ENCODE results near the gene DAB1.

DNA sequence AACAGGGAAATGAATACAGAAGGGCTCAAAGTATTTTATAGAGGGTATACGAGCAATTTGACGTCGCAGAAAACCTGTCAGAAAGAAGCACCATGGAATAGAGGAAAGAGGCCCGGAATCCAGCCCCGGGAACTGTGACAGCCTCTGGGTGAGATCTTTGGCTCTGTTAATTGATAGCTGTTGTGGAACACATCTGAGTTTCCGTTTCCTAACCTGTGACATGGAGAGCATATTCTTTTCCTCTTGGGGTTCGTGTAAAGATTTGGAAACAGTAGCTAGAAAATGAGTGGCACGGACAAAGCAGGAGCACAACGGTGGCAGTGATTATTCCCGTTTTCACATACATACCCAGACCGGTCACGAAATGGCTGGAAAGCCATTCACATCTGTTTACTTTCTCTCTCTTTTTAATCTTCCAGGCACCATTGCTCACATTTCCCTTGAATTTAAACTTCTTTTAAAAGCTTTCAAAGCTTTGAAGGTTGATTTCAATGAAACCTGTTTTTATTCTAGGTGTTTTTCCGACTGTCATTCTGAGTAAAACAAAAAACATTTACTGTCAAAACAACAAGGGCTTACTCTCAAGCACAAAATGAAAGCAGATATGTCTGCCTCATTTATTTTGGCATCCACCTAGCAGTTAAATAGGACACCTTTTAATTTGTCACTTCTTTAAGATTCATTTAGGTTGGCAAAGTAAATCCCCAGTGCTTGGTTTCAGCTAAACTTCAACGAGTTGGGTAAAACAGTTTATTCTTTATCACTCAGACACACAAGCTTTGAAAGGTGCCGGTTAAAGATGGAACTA, 431.3 kb downstream of the DAB1 start:
- no peak for TF ChIP-seq SIX5 (IDR thresholded peaks at IDR 0.05; ENCODE audit: low read depth, low read length)
- TF ChIP-seq, protein P1, sequence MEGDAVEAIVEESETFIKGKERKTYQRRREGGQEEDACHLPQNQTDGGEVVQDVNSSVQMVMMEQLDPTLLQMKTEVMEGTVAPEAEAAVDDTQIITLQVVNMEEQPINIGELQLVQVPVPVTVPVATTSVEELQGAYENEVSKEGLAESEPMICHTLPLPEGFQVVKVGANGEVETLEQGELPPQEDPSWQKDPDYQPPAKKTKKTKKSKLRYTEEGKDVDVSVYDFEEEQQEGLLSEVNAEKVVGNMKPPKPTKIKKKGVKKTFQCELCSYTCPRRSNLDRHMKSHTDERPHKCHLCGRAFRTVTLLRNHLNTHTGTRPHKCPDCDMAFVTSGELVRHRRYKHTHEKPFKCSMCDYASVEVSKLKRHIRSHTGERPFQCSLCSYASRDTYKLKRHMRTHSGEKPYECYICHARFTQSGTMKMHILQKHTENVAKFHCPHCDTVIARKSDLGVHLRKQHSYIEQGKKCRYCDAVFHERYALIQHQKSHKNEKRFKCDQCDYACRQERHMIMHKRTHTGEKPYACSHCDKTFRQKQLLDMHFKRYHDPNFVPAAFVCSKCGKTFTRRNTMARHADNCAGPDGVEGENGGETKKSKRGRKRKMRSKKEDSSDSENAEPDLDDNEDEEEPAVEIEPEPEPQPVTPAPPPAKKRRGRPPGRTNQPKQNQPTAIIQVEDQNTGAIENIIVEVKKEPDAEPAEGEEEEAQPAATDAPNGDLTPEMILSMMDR (IDR thresholded peaks at IDR 0.05; ENCODE audit: control extremely low read depth in 1 of 3, insufficient read depth in 1 of 3, low read depth in 1 of 3, low read length in 3 of 3) = no peak
- no peak for TF ChIP-seq TEAD4 (IDR thresholded peaks at IDR 0.05; ENCODE audit: low read depth, low read length)
- no peak for TF ChIP-seq SIN3A (conservative IDR thresholded peaks at IDR 0.05 in 1 of 2, IDR thresholded peaks at IDR 0.05 in 1 of 2; ENCODE audit: low read depth in 1 of 2, low read length in 2 of 2)

Measured in H1 (cell line).